HEK293 (cell line): ENCODE data around the gene SECTM1.

Source experiments
- BCL6B ChIP-seq: fragments of 450-650 bp; formaldehyde crosslinking; IDR thresholded peaks from 2 replicates; pipeline ENCODE4 v1.5.1; 2017; ENCODE audit warnings: missing biosample characterization, missing genetic modification characterization
- GFI1B ChIP-seq: fragments of 450-650 bp; formaldehyde crosslinking; IDR thresholded peaks from 2 replicates; pipeline ENCODE4 v1.5.1; 2016; ENCODE audit warnings: missing biosample characterization, missing genetic modification characterization
- INSM2 ChIP-seq: fragments of 450-650 bp; formaldehyde crosslinking; IDR thresholded peaks from 2 replicates; pipeline ENCODE4 v1.5.1; 2016; ENCODE audit warnings: missing biosample characterization, missing genetic modification characterization
- PRDM2 ChIP-seq: fragments of 450-650 bp; formaldehyde crosslinking; IDR thresholded peaks from 2 replicates; pipeline ENCODE4 v1.5.1; 2016; ENCODE audit warnings: missing biosample characterization, missing genetic modification characterization, borderline replicate concordance
- ZEB2 ChIP-seq: fragments of 450-650 bp; formaldehyde crosslinking; IDR thresholded peaks from 2 replicates; pipeline ENCODE4 v1.5.1; 2016; ENCODE audit warnings: missing biosample characterization, missing genetic modification characterization
- ZFHX2 ChIP-seq: fragments of 450-650 bp; formaldehyde crosslinking; conservative IDR thresholded peaks from 2 replicates; pipeline ENCODE4 v1.5.1; 2016; ENCODE audit warnings: missing biosample characterization, missing genetic modification characterization
- ZIC2 ChIP-seq: fragments of 450-650 bp; formaldehyde crosslinking; IDR thresholded peaks from 2 replicates; pipeline ENCODE4 v1.5.1; 2016; ENCODE audit warnings: missing biosample characterization, missing genetic modification characterization
- ZNF2 ChIP-seq: fragments of 450-650 bp; formaldehyde crosslinking; IDR thresholded peaks from 2 replicates; pipeline ENCODE4 v1.5.1; 2016; ENCODE audit warnings: missing biosample characterization, missing genetic modification characterization
- ZNF221 ChIP-seq: fragments of 450-650 bp; formaldehyde crosslinking; IDR thresholded peaks from 2 replicates; pipeline ENCODE4 v1.5.1; 2017; ENCODE audit warnings: missing biosample characterization, missing genetic modification characterization, borderline replicate concordance
- ZNF24 ChIP-seq: fragments of 450-650 bp; formaldehyde crosslinking; IDR thresholded peaks from 2 replicates; pipeline ENCODE4 v1.5.1; 2016; ENCODE audit warnings: missing biosample characterization, missing genetic modification characterization
- ZNF274 ChIP-seq, 2 experiments: fragments of 200-500 bp in 1 of 2; fragments of 450-650 bp in 1 of 2; sonication (Bioruptor generic) in 1 of 2; formaldehyde crosslinking in 1 of 2; IDR thresholded peaks; 2 replicates each; pipeline versions ENCODE4 v1.5.1 to v1.6.1; 2014 to 2016; ENCODE audit warnings: borderline replicate concordance in 1 of 2, inconsistent platforms in 1 of 2, low read length in 1 of 2, missing biosample characterization in 1 of 2, missing genetic modification characterization in 1 of 2
- ZNF518A ChIP-seq: fragments of 450-650 bp; formaldehyde crosslinking; conservative IDR thresholded peaks from 2 replicates; pipeline ENCODE4 v1.5.1; 2016; ENCODE audit warnings: low read depth, missing biosample characterization, missing genetic modification characterization
- ZNF626 ChIP-seq: fragments of 450-650 bp; sonication (Bioruptor Pico); formaldehyde crosslinking; IDR thresholded peaks from 2 replicates; pipeline ENCODE4 v1.5.1; 2018; ENCODE audit warnings: missing biosample characterization, missing genetic modification characterization, inconsistent platforms
- ZSCAN4 ChIP-seq: fragments of 450-650 bp; formaldehyde crosslinking; IDR thresholded peaks from 2 replicates; pipeline ENCODE4 v1.5.1; 2017; ENCODE audit warnings: missing biosample characterization, missing genetic modification characterization
- TF ChIP-seq, protein P1 (sequence below): fragments of 450-650 bp; formaldehyde crosslinking; IDR thresholded peaks from 2 replicates; pipeline ENCODE4 v1.5.0; 2017; ENCODE audit warnings: missing biosample characterization, missing genetic modification characterization, borderline replicate concordance
- TF ChIP-seq, protein P2 (sequence below): fragments of 450-650 bp; formaldehyde crosslinking; IDR thresholded peaks from 2 replicates; pipeline ENCODE4 v1.5.1; 2017; ENCODE audit warnings: missing biosample characterization, missing genetic modification characterization

Gene SECTM1

DNA sequence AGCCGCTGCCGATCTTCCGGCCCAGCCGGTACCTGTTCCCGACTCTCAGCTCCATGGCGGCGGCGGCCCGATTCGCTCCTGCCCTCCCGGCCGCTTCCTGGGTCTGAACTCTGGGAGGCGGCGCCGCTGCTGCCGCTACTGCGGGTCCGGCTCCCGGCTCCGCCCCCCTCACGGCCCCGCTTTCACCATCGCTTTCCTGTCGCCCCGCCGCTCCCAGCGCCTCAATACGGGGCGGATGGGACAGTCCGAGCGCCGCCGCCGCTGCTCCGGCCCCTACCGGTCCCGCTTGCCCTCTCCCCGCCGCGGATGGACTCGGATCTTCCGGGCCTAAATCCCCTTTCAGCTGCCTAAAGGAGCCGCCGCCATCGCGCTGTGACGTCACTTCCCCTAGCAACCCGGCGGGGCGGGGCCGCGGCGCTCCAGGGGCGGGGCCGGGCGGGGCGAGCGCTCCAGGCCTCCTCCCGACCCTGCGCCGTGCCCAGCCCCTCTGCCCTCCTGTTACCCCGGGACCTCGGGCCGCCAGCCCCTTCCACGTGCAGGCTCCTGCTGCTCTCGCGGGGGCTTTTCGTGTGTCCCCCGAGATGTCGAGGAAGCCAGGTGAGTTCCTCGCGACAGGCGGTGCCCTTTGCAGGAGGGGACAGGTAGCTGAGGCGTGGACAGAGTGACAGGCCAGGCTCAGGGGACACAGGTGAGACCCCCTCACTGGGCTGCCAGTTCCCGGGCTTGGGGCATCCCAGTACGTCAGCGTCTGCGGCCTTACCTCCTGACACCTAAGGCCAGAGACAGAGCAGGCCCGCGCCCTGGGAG lies 60.0 kb downstream of the SECTM1 start, which contains the start of gene CSNK1D (continued):
- no peak for TF ChIP-seq PRDM2 (tag by site-specific recombination)
- no peak for TF ChIP-seq ZNF626 (tag by site-specific recombination)
- no peak for TF ChIP-seq GFI1B (tag by site-specific recombination)
- no peak for TF ChIP-seq ZNF221 (tag by site-specific recombination)
- TF ChIP-seq ZSCAN4 (tag by site-specific recombination): peak; percentile 54; the same call in 1 of the 2 replicates
- TF ChIP-seq, protein P1, sequence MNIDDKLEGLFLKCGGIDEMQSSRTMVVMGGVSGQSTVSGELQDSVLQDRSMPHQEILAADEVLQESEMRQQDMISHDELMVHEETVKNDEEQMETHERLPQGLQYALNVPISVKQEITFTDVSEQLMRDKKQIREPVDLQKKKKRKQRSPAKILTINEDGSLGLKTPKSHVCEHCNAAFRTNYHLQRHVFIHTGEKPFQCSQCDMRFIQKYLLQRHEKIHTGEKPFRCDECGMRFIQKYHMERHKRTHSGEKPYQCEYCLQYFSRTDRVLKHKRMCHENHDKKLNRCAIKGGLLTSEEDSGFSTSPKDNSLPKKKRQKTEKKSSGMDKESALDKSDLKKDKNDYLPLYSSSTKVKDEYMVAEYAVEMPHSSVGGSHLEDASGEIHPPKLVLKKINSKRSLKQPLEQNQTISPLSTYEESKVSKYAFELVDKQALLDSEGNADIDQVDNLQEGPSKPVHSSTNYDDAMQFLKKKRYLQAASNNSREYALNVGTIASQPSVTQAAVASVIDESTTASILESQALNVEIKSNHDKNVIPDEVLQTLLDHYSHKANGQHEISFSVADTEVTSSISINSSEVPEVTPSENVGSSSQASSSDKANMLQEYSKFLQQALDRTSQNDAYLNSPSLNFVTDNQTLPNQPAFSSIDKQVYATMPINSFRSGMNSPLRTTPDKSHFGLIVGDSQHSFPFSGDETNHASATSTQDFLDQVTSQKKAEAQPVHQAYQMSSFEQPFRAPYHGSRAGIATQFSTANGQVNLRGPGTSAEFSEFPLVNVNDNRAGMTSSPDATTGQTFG (tag by site-specific recombination): no peak
- peak; percentile 90; the same call in 1 of the 2 replicates for TF ChIP-seq ZEB2
- TF ChIP-seq, protein P2, sequence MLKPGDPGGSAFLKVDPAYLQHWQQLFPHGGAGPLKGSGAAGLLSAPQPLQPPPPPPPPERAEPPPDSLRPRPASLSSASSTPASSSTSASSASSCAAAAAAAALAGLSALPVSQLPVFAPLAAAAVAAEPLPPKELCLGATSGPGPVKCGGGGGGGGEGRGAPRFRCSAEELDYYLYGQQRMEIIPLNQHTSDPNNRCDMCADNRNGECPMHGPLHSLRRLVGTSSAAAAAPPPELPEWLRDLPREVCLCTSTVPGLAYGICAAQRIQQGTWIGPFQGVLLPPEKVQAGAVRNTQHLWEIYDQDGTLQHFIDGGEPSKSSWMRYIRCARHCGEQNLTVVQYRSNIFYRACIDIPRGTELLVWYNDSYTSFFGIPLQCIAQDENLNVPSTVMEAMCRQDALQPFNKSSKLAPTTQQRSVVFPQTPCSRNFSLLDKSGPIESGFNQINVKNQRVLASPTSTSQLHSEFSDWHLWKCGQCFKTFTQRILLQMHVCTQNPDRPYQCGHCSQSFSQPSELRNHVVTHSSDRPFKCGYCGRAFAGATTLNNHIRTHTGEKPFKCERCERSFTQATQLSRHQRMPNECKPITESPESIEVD (tag by site-specific recombination): no peak
- TF ChIP-seq ZFHX2 (tag by site-specific recombination): peak; percentile 39; the same call in 1 of the 2 replicates
- TF ChIP-seq ZNF274 (IDR thresholded peaks at IDR 0.05; ENCODE audit: low read length): no peak
- TF ChIP-seq ZNF274 (tag by site-specific recombination; IDR thresholded peaks at IDR 0.05; ENCODE audit: borderline replicate concordance): no peak
- no peak; the same call in 1 of the 2 replicates for TF ChIP-seq ZIC2 (tag by site-specific recombination)
- peak; percentile 83; the same call in 1 of the 2 replicates for TF ChIP-seq INSM2
- peak; percentile 93; the same call in 1 of the 2 replicates for TF ChIP-seq ZNF2 (tag by site-specific recombination)
- TF ChIP-seq BCL6B (tag by site-specific recombination): no peak
- 0 out of 2 replicates have a peak, but pooled peaks have one; percentile 28 for TF ChIP-seq ZNF518A (tag by site-specific recombination)
- TF ChIP-seq ZNF24 (tag by site-specific recombination): peak; percentile 65; the same call in 1 of the 2 replicates
